B cell (primary cell): ENCODE data around the gene TMEM256. TPM values are rescaled to one million over a fixed set of nuclear protein-coding genes. Genes with fewer than 3 reads are reported as not detected.

ENCODE experiments used
- ATAC-seq: fragments of 200-7000 bp; cut with Tn5 transposase; one replicate; pipeline ENCODE4 v1.10.0; 2021; ENCODE audit warnings: low read depth, mild to moderate bottlenecking, moderate number of reproducible peaks, moderate library complexity
- CTCF ChIA-PET: fragments of 350-600 bp; sonication (Branson Sonifier 250); formaldehyde crosslinking; loops from one replicate; lab custom pipeline; 2021; ENCODE audit warnings: antibody characterized with exemption, inconsistent platforms; lab: Charles Lee
- POLR2A ChIA-PET: fragments of 350-600 bp; sonication (Branson Sonifier 250); formaldehyde crosslinking; loops from one replicate; lab custom pipeline; 2021; ENCODE audit warnings: antibody characterized with exemption; lab: Charles Lee
- DNase-seq: peaks from one replicate; pipeline ENCODE4 v3.0.0; 2013
- H2AFZ ChIP-seq: 2 replicates; pipeline ENCODE4 v1.6.1; 2012; ENCODE audit warnings: mild to moderate bottlenecking, low read depth, low read length; ENCODE audit not compliant: insufficient read depth, poor library complexity, severe bottlenecking
- H3K27ac ChIP-seq, 2 donors: 1 replicate in 1 of 2; 2 replicates in 1 of 2; pipeline ENCODE4 v1.5.1; 2012 to 2013; ENCODE audit warnings: low read length in 2 of 2, mild to moderate bottlenecking in 2 of 2, moderate library complexity in 1 of 2
- H3K27me3 ChIP-seq, 4 experiments: fragments of 200-600 bp in 1 of 4; sonication (generic) in 1 of 4; replicated peaks in 1 of 4; 1 replicate in 2 of 4; 2 replicates in 2 of 4; pipeline versions ENCODE4 v1.6.1 to v1.7.0; 2013 to 2016; ENCODE audit warnings: low read length in 3 of 4, mild to moderate bottlenecking in 2 of 4, mixed read lengths in 1 of 4, moderate library complexity in 1 of 4; ENCODE audit not compliant: insufficient read depth in 4 of 4, control insufficient read depth in 3 of 4; ENCODE audit errors: control extremely low read depth in 1 of 4
- H3K36me3 ChIP-seq, 2 experiments: replicated peaks in 1 of 2; 1 replicate in 1 of 2; 2 replicates in 1 of 2; pipeline versions ENCODE4 v1.6.1 to v1.7.1; 2013; ENCODE audit warnings: low read length in 1 of 2; ENCODE audit not compliant: insufficient read depth in 2 of 2, control insufficient read depth in 1 of 2; ENCODE audit errors: control extremely low read depth in 1 of 2, extremely low read depth in 1 of 2
- H3K4me1 ChIP-seq, 2 donors: fragments of 200-600 bp in 1 of 2; sonication (generic) in 1 of 2; 1 replicate in 1 of 2; 2 replicates in 1 of 2; pipeline versions ENCODE4 v1.5.1 to v1.6.1; 2013 to 2017; ENCODE audit warnings: low read length in 2 of 2; ENCODE audit not compliant: control insufficient read depth in 2 of 2, insufficient read depth in 2 of 2
- H3K4me2 ChIP-seq: replicated peaks from 2 replicates; pipeline ENCODE3; 2012; ENCODE audit warnings: mild to moderate bottlenecking, low read depth, low read length; ENCODE audit not compliant: poor library complexity, severe bottlenecking
- H3K4me3 ChIP-seq, 5 experiments: fragments of 200-600 bp in 1 of 5; sonication (generic) in 1 of 5; 1 replicate in 3 of 5; 2 replicates in 2 of 5; pipeline versions ENCODE4 v1.5.1 to v1.7.0; 2011 to 2016; ENCODE audit warnings: low read length in 4 of 5, mild to moderate bottlenecking in 4 of 5, low read depth in 2 of 5, control low read depth in 1 of 5, moderate library complexity in 1 of 5; ENCODE audit not compliant: insufficient read depth in 1 of 5; ENCODE audit errors: control extremely low read depth in 1 of 5, extremely low read depth in 1 of 5
- H3K79me2 ChIP-seq: fragments of 200-600 bp; sonication (generic); one replicate; pipeline ENCODE4 v1.6.0; 2016; ENCODE audit warnings: low read length; ENCODE audit not compliant: control insufficient read depth, insufficient read depth
- H3K9ac ChIP-seq: fragments of 200-600 bp; sonication (generic); 2 replicates; pipeline ENCODE4 v1.6.1; 2017; ENCODE audit warnings: mild to moderate bottlenecking, low read length, moderate library complexity
- H3K9me3 ChIP-seq, 3 donors: one replicate each; pipeline versions ENCODE4 v1.6.1 to v1.7.1; 2013; ENCODE audit warnings: low read length in 2 of 3; ENCODE audit not compliant: control insufficient read depth in 2 of 3, insufficient read depth in 1 of 3; ENCODE audit errors: control extremely low read depth in 1 of 3
- H4K20me1 ChIP-seq: 2 replicates; pipeline ENCODE4 v1.6.0; 2012; ENCODE audit warnings: mild to moderate bottlenecking, low read length; ENCODE audit not compliant: insufficient read depth, control insufficient read depth, poor library complexity, severe bottlenecking
- H3K27ac Mint-ChIP-seq: one replicate; pipeline ENCODE4 v1.8.0; 2021; ENCODE audit warnings: mixed read lengths
- H3K27me3 Mint-ChIP-seq: one replicate; pipeline ENCODE4 v1.8.0; 2021; ENCODE audit warnings: mixed read lengths
- H3K4me1 Mint-ChIP-seq: one replicate; pipeline ENCODE4 v1.8.0; 2021; ENCODE audit warnings: mixed read lengths
- H3K4me3 Mint-ChIP-seq: one replicate; pipeline ENCODE4 v1.8.0; 2021; ENCODE audit warnings: mixed read lengths
- H3K9me3 Mint-ChIP-seq: one replicate; pipeline ENCODE4 v1.8.0; 2022; ENCODE audit warnings: mixed read lengths; ENCODE audit not compliant: insufficient read depth
- EZH2 ChIP-seq: IDR thresholded peaks from 2 replicates; pipeline ENCODE4 v1.6.1; 2012; ENCODE audit warnings: borderline replicate concordance, low read depth, mild to moderate bottlenecking, moderate library complexity, low read length; ENCODE audit not compliant: insufficient read depth, poor library complexity, severe bottlenecking
- WGBS: methylation state at CpG from one replicate; pipeline ENCODE4 v1.1.5; 2013; ENCODE audit warnings: missing lambda C conversion rate; ENCODE audit not compliant: insufficient coverage; 5-methylcytosine and 5-hydroxymethylcytosine counted together
- intact Hi-C: fragments of 100-400 bp; cut with micrococcal nuclease; formaldehyde crosslinking; loops from one replicate; pipeline ENCODE4 v1.10.0; 2022
- polyA plus RNA-seq: library from polyadenylated mRNA; depleted of rRNA; stranded (reverse); fragments of >200 nt; gene quantifications from 2 replicates; pipeline ENCODE4 v1.2.3, GENCODE V29; 2012
- total RNA-seq, 2 donors: library from RNA; stranded (reverse); fragments of 120-200 nt in 1 of 2; gene quantifications; 1 replicate in 1 of 2; 2 replicates in 1 of 2; pipeline versions ENCODE4 v1.2.3 to v1.2.4, GENCODE V29; 2013 to 2022
- TF ChIP-seq, protein P1 (sequence below): fragments of 200-600 bp; IDR thresholded peaks from one replicate; pipeline ENCODE4 v1.8.0; 2022; ENCODE audit warnings: antibody characterized with exemption, mild to moderate bottlenecking

TMEM256 gene
- total and polyA plus RNA-seq, 2 donors (not counting 1 experiment from before 2014, with no cell fraction given) = 65.4 to 67.8 TPM

DNA sequence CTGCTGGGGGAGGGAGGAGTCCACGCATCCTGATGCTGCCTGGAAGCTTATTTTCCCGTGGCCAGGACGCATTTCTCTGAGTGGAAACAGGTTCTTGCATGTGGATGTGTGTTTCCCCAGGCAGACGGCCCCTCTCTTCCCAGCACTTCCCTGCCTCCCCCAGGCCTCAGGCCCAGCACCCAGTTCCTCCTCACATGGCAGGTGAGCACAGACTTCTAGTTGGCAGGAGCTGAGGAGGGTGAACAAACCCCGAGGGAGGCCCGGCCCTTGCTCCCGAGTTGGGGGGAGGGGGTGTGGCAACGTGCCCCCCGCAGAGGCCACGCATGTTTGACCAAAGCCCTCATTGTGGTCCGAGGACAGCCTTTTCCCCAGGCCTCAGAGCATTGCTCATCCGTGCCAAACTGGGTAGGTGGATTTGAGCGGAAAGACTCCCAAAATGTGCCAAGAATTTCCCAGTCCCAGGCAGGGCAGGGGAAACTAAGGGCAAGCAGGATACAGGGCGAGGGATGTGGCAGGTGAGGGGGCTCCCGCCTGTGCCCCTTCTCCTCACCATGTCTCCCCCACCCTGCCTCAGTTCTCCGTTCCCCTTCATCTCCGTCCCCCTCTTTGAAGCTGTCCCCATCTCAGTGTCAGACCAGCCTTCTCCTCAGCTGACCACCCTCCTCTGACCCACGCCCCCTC lies 14.7 kb upstream of the TMEM256 start:
- H3K9me3 ChIP-seq = no peaks in the 10 kb centered on the region
- intact Hi-C loops = no loop called here
- ATAC-seq (no peak), DNase-seq (no peak)
- no peak overlapping the region for H3K4me3 ChIP-seq
- no peaks in the 10 kb centered on the region for H3K79me2 ChIP-seq
- ChIA-PET CTCF (interaction anchor here (1.5 kb wide), 1 partner anchor 18 kb away, joined by 3 read pairs; no protein-coding TSS in a partner anchor), POLR2A (no interaction called here)
- Mint-ChIP-seq H3K9me3 (no peaks in the 10 kb centered on the region), H3K27me3 (peaks cover 8% of the 10 kb centered on the region), H3K4me3 (no peak overlapping the region), H3K27ac (no peak overlapping the region), H3K4me1 (no peaks in the 10 kb centered on the region)
- TF ChIP-seq, protein P1, sequence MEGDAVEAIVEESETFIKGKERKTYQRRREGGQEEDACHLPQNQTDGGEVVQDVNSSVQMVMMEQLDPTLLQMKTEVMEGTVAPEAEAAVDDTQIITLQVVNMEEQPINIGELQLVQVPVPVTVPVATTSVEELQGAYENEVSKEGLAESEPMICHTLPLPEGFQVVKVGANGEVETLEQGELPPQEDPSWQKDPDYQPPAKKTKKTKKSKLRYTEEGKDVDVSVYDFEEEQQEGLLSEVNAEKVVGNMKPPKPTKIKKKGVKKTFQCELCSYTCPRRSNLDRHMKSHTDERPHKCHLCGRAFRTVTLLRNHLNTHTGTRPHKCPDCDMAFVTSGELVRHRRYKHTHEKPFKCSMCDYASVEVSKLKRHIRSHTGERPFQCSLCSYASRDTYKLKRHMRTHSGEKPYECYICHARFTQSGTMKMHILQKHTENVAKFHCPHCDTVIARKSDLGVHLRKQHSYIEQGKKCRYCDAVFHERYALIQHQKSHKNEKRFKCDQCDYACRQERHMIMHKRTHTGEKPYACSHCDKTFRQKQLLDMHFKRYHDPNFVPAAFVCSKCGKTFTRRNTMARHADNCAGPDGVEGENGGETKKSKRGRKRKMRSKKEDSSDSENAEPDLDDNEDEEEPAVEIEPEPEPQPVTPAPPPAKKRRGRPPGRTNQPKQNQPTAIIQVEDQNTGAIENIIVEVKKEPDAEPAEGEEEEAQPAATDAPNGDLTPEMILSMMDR = no peak
- no peak for TF ChIP-seq EZH2
- no peaks in the 10 kb centered on the region for H4K20me1 ChIP-seq
- H2AFZ ChIP-seq = no peak overlapping the region
- 82% methylated on average over 12 of the region's 18 CpGs for WGBS
- H3K4me2 ChIP-seq = no peak overlapping the region
- no peak overlapping the region for H3K27ac ChIP-seq
- no peaks in the 10 kb centered on the region for H3K36me3 ChIP-seq
- no peak overlapping the region for H3K9ac ChIP-seq
- H3K27me3 ChIP-seq = no peaks in the 10 kb centered on the region
- no peaks in the 10 kb centered on the region for H3K4me1 ChIP-seq

GRCh38 chr17:7417056-7417655 lies 13.3 kb upstream of the TMEM256 start:
- no peak overlapping the region for H3K27ac Mint-ChIP-seq
- 97% methylated on average over 41 of the region's 54 CpGs for WGBS

More at GRCh38 chr17:7417056-7417655, 13.3 kb upstream of the TMEM256 start:
- Mint-ChIP-seq H3K27me3 (peaks cover 11% of the 10 kb centered on the region), H3K4me3 (no peak overlapping the region), H3K4me1 (no peaks in the 10 kb centered on the region), H3K9me3 (no peaks in the 10 kb centered on the region)
- POLR2A ChIA-PET = no interaction called here
- Histone ChIP-seq H2AFZ (no peak overlapping the region), H3K79me2 (no peaks in the 10 kb centered on the region), H3K4me2 (no peak overlapping the region), H3K9ac (no peak overlapping the region), H3K27ac (no peak overlapping the region), H3K27me3 (no peaks in the 10 kb centered on the region), H3K4me1 (no peaks in the 10 kb centered on the region), H3K4me3 (no peak overlapping the region), H3K9me3 (no peaks in the 10 kb centered on the region), H3K36me3 (no peaks in the 10 kb centered on the region), H4K20me1 (no peaks in the 10 kb centered on the region)
- ATAC-seq (no peak), DNase-seq (no peak)
- intact Hi-C loops = no loop called here
- CTCF ChIA-PET = interaction anchor here (1.2 kb wide), 1 partner anchor 61 kb away, joined by 4 read pairs; no protein-coding TSS in a partner anchor
- TF ChIP-seq, protein P1 = no peak
- no peak for TF ChIP-seq EZH2
